GM19035 (cell line): ENCODE data around the gene SEMA4C.

Experiments used
- ATAC-seq: cut with Tn5 transposase; IDR thresholded peaks from one replicate; pipeline ENCODE4 v1.9.1; 2021; ENCODE audit not compliant: unreplicated experiment

Gene SEMA4C

DNA sequence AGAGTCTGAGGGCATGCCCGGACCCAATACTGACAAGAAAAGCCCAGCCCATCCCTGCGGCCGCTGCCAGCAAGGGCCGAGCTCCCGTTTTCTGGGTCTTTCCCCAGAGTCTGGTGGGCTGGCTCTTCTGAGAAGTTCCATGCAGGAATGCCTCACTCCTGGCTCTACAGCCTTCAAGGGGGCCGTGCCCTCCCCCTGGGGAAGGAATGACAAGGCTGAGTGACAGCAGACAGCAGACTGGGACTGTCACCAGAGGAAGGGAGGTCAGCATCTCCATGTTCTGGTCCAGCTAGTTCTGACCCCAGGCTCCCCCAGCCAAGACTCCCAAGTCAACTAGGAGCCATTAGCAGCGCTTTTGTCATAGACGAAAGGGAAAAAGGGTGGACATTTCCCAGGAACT lies 13.0 kb upstream of the SEMA4C start:
- no peak for ATAC-seq

DNA sequence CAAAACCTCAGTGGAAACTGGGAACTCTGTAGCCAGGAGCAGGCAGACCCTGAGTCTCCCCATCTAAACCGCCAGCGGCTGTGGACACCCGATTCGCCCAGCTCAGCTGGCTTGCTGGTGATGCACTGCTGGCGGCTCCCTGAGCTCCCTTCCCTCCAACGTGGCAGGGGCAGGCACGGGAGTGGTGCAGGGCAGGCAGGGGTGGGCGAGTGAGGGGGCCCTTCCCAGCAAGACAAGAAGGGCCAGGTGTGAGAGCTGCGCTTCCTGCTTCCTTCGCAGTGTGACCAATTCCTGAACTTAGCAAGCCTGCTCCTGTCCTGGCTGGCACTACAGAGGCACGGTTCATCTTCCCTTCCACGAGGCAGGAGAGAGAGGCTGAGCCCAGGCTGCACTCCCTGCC lies 12.3 kb upstream of the SEMA4C start:
- no peak for ATAC-seq

DNA sequence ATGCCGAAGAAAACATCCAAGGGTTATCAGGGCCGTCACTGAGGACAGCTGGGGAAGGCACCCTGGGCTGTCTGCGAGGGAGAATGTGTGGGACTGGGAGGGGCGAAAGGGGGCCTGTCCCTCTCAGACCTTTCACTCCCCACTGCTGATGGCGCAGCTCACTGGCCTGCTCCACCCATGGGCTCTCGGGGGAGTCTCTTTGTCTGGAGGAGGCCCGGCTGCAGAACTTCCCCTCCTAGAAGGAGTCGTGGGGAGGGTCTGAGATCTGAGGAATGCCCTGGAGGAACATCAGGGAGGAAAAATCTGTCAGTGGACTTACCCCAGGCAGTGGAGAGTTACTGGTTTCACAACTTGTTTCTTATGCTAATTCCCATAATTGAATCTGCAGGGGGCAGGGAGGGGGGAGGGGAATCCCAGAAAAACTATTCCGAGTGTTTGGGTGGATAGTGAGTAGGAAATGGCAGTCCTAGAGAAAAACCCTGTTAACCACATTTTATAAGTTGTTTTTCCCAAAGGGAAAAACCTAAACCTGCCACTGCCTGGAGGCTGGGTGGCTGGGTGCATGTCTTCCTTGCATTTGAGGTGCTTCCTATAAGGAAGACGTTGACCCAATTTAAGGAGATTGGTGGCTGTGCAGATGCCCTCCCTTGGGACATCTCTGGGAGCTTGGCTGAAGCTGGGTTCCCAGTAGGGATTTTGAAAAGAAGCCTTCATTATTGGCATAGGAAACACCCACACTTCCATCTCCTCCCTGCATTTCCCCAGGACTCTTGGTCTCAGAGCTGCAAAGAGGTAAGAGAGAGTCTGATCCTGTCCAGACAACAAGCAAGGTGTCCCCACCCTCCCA lies 11.7 kb upstream of the SEMA4C start:
- no peak for ATAC-seq

DNA sequence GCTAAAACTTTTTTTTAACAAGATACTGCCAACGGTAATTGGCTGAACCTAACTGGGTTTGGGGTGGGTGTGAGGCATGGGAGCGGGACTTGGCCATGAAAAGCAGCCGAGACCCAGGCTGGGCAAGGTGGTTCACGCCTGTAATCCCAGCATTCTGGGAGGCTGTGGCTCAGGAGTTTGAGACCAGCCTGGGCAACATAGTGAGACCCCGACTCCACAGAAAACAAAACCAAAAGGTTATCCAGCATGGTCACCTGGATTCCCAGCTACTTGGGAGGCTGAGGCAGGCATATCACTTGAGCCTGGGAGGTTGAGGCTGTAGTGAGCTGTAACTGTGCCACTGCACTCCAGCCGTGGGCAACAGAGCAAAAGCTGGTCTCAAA lies 11.0 kb upstream of the SEMA4C start:
- no peak for ATAC-seq

DNA sequence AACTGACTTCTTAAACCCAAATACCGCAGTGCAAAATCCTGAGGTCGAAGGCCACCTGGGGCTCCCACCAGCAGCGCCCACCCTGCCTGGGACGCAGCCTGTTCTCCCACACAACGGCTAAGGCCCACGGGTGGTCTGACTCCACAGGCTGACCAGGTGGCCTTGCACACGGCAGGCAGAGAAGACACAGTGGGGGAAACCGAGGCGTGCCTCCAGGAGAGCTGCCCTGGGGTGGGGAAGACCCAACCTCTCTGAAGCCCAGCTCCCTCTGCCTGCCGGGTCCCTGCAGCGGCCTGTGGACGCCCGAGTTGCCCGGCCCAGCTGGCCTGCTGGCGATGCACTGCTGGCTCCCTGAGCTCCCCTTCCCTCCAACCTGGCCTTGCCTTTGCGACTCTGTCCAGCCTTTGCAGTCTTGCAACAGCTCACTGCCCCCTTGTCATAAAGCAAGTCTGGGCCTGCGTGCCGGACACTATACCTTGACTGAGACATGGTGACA lies 9.7 kb upstream of the SEMA4C start:
- ATAC-seq = no peak

DNA sequence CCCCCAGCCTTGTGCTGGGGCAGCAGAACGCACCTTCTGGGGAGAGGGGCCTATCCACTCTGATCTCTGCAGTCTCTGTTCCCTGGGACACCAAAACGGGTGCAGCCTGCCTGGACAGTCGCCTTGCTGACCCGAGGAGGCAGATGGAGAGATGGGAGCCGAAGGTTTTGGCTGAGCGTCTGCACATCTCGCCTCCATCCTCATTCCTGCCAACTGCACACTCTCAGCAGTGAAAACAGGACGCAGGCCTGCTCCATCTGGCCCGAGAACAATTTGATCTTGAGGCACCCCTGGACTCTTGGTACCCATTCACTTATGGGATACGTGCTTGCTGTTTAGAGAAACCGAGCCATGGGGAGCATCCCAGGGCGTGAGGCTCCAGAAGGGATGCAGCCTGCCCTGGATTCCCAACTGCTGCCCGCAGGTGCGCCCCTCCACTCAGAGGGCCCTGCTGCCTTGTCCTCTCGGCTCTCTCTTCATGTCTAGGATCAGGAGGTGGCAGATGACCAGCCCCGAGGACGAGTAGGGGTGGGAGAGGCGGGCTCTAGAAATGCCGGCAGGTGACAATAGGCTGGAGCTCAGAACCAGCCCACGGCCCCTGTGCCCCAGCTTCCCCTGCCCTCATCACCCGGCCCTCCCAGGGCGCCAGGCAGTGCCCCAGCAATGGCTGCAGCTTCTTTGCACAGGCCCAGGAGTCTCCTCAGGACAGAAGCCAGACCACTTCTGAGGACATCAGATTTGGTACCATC lies 9.1 kb upstream of the SEMA4C start:
- no peak for ATAC-seq

DNA sequence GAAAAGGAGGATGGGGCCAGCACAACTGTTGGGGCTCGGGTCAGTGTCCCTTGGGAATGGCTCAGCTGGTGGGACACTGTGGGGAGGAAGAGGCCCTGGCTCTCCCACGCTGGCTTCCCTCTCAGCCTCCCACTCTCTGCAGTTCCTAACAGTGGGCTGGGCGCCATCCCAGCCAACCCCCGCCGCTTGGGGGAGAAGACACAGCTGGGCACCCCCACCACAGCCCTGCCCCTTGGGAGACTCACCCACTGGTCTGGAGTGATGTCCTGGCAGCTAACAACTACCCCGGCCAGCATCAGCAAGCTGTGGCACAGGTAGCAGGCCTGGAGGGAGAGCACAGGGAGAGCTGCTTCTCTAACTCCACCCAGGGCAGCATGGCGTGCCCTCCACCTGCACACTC lies 8.3 kb upstream of the SEMA4C start:
- no peak for ATAC-seq

DNA sequence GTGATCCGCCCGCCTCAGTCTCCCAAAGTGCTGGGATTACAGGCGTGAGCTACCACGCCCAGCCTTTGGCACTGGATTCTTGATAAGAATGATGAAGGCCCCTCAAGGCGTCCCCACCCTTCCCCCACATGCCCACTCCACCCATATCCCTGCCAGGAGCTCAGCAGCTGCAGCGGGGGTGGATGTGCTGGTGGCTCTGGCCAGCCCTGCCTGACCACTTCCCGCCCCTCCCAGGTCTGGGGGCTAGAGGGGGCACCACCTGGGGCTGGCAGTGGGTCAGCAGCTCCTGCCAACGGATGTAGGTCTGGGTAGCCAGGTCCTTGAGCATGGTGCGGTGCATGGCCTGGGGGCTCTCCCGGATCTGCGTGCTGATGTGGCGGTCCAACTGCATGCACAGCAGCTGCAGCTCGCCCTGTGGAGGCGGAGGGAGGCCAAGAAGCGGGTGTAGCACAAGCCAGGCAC lies 7.8 kb upstream of the SEMA4C start:
- no peak for ATAC-seq

DNA sequence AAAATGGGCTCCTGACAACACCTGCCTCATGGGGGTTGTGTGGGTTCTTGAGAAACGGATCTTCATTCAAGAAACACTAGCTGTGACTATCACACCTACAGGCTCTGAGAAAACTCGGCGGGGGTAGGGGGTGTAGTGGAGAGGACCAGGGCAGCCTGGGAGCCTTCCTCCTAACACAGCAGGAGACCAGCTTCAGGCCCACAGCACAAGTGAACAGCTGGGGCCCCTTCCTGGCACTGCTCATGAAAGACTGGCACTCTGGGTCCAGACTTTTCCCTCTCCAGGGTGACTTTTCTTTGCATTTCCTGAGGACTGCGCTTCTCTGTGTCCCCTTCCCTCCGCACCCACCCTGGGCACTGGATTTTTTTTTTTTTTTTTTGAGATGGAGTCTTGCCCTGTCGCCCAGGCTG lies 7.2 kb upstream of the SEMA4C start:
- no peak for ATAC-seq

DNA sequence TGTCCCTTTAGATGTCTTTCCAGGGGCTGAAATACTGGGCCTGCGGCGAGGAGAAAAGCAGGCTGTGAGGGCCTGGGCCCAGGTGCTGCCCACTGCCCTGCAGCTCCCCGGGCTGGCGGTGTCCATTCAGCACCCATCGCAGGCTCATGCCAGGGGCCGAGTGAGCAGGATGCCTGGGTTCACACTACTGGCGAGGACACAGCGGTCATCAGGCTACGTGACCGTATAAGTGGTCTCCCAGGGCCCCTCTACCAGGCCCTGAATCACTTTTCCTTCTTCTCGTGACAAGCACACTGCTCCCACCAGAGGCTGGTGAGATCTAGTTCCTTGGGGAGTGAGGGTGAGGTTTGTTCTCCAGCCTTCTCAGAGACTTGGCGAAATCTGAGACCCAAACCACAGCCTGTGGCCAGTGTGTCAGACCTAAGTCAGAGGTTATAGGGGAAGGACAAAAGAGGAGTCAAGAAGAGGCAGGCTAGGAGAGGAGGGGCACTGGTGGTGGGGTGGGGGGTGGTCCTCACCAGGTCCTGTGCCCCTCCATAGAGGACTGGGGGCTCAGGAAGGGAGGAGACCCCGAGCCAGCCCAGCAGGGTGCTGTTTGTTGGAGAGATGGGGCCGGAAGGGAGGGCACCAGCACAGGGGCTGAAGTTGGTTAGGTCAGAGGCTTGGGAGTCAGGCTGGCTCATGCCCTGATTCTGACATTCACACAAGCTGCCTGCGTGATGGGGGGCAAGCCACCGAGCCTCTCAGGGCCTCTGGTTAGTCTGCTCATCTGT lies 6.6 kb upstream of the SEMA4C start:
- no peak for ATAC-seq

DNA sequence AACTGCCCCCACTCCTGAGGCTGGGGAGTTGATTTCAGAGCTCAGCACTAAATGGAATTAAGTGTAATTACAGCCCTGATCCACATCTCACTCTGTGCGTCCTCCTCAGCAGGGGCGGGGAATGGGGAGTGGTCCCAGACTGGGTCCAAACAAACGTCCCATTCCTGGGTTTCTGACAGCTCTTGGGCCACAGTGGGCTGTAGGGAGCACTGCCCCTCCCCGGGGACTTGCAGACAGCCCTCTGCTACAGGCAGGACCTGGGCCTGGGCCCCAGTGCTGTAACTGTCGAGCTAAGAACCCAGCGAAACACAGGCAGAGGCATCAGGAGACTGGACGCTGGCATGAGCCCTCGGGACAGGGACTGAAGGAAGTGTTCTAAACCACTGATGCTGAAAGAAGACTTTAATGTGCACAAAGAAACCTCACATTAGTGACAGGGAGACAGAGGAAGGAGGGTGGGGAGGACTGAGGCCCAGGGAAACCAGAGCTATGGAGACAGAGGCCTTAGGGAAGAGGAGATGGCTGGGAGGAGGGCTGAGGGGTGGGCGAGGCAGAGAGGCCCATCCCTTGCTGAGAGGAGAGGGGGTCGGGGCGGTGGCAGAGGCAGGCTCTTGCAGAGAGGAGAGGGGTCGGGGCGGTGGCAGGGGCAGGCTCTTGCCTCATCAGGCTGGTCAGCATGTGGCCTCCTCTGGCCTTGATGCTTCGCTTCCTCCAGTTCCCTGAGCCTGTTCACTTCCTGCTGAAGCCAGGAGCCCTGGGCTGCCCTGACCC lies 5.8 kb upstream of the SEMA4C start:
- no peak for ATAC-seq

DNA sequence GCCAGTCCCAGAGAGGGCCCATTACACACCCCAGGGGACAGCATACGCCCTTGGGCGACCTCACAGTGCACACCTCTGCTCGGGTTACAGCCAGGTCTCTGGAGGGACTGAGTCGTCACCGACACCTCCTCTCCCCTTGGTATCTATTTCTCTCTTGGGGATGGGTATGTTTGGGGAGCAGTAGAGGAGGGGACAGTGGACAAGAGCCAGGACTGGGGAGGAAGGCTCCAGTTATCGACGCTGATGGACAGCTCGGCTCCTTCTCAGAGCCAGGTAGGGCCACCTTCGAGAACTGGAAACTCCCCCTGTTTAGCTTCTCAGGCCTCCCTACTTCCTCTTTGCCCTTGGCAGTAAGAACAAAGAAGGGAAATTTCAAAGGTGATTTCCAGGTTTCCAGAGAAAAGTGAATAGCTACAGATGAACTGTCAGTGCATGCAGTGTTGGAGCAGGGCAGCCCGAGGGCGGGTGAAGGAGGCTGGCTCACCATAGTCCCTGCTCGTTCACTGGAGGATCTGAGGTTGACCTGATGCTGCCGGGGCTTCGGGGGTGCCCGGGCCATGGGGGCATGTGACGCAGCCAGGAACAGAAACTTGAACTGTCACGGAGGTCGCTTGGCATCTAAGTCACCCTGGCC lies 4.4 kb upstream of the SEMA4C start:
- peak; percentile 54 for ATAC-seq

DNA sequence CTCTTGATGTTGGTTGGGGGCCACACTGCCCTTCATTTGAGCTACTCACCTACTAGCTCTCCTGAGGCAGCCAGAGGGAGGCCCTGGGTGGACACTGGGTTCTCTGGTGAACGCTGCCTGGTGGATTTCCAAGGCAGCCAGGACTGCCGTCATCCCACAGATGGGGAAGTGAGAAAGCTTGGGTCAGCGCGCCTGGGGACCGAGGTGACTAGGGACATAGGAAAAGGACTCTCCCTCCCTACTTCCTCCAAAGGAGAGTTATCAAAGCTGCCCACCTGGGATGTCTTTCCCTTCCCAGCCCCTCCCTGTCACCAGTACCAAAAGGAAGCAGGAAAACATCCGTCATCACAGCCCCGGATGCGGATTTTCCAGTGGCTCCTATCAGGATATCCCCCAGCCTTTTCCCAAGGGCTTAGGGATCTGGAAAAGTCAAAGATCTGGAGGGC lies 3.8 kb upstream of the SEMA4C start:
- ATAC-seq = no peak

DNA sequence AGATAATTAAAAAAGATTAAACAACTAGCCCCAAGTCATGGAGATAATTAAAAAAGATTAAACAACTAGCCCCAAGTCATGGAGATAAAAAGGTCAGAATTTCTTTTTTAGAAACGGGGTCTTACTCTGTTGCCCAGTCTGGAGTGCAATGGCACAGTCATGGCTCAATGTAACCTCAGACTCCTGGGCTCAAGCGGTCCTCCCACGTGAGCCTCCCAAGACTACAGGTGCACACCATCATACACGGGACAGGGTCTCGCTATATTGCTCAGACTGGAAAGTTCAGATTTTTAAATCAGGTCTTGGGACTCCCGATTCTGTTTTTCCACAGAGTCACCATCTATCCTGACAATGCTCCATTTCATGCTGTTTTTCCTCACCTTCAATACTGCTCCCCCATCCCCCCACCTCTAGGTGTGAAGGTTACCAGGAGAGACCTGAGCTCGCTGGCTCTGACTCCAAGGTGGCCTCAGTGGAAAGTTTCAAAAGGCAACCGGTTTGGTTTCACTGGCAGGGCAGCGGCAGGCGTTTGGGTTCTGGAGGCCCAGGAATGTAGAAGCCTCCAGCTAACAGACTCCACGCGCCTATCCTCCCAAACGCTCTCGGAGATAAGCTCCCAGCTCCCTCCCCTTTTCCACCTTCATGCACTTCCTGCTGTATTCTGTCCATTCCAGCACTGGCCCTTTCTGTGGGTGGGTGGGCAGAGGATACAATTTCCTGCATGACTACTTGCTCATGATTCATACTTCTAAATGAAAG lies 2.9 kb upstream of the SEMA4C start:
- ATAC-seq = no peak

DNA sequence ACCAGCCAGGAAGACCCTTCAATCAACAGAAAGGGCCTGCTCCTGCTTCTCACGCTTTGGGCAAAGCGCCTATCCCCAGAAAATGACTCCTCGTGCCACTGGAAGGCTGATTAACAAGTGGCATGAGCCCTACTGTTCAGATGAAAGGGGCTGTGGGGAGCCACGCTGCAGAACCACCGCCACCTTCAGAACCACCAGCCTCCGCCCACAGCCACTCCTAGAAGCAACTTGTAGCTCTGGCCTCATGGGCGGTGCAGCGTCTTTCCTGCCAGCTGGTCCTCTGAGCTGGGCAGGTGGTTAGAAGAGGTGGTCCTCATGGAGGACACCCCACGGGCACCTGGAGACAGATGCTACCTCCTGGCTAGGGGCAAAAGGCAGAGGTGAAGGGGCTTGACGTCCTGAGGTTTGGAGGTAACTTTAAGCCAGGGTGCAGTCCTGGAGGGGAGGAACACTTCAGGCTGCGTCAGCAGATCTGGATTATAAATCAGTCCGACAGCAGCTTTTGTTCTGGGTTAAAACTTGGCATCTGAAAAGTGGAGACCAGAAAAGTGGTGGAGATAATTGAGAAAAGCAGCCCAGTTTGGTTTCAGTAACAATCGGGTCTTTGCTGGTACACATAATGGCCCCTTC lies 861 bp upstream of the SEMA4C start:
- ATAC-seq = no peak

DNA sequence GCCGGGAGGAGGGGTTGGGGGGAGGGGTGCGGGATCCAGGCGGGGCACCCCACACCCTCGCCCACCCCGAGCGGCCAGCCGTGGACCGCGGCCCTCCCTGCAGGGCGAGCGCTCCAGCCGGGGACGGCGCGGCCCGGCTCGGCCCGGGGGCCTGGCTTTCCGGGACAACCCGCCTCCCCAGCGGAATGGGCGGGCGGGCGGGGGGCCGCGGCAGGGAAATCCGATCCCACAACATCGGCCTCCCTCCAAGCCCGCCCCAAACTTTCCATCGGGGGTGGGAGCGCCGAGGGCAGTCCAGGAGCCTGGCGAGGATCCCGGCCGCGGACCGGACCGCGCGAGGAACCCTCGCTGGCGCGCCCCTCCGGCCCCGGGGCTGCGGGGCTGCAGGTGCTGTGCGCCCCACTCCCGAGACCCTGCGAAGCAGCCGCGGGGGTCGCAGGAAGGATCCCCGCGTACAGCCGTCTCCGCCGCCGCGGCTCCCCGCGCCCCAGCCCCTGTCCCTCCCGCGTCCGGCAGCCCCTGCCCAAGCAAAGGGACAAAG lies 529 bp downstream of the SEMA4C start:
- no peak for ATAC-seq

DNA sequence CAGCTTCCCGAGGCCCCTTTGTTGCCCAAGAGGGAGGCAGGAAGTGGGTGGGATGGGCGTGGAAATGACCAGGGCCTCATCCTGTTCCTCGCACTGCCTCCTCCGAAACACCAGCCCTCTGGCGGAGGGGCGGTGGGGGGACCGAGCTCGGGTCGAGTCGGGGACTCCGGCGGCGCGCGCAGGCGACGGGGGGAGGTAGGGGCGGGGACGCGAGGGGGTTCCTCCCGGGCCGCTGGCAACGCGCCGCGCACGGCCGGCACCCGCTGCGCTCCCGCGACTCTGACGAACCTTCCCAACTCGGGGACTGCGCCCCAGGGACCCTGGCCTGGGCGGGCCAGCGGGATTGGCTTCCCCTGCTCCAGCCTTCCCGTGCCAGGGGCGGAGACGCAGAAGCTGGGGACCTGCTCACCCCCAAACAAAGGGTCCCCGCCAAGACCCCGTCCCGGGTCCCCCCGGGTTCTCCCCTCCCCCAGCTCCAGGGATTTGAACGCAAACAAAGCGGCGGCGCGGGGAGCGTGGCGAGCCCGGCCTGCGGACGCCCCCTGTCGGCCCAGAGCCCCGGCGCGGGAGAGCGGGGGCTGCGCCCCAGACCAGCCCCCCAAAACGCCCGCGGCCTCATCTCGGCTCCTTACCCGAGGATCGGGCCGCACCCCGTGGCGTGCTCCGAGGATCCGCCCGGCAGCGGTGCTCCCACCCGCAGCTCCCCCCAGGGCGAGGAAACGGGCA lies 1.2 kb downstream of the SEMA4C start:
- ATAC-seq = no peak
